SK-N-SH (cell line): ENCODE results near the gene C17orf113. TPM values are rescaled to one million over a fixed set of nuclear protein-coding genes. Genes with fewer than 3 reads are reported as not detected.

Experiments used
- CTCF ChIA-PET: fragments of 300-600, 350-600 bp; formaldehyde crosslinking; extraction: SDS; loops from one replicate; lab custom pipeline; 2021; lab: Yijun Ruan, JAX
- POLR2A ChIA-PET: fragments of 350-600 bp; sonication (Branson Sonifier 250); formaldehyde crosslinking; extraction: SDS; loops from one replicate; lab custom pipeline; 2020; ENCODE audit warnings: antibody characterized with exemption, inconsistent platforms; lab: Yijun Ruan, JAX
- DNase-seq: peaks from one replicate; pipeline ENCODE4 v3.0.0; 2012
- H2AFZ ChIP-seq: fragments of 200-600 bp; sonication (generic); 2 replicates; pipeline ENCODE4 v1.8.1; 2016; ENCODE audit warnings: antibody characterized with exemption, mild to moderate bottlenecking, low read depth
- H3F3A ChIP-seq: fragments of 200-600 bp; sonication (generic); replicated peaks from 2 replicates; pipeline ENCODE3; 2016; ENCODE audit warnings: antibody characterized with exemption, mild to moderate bottlenecking; ENCODE audit not compliant: insufficient read depth
- H3K27ac ChIP-seq, 2 experiments: fragments of 200-500 bp in 1 of 2; fragments of 200-600 bp in 1 of 2; sonication (Bioruptor generic) in 1 of 2; sonication (generic), shearing (Covaris generic) in 1 of 2; 2 replicates each; pipeline versions ENCODE4 v1.5.1 to v1.6.1; 2014 to 2016; ENCODE audit warnings: low read depth in 2 of 2, inconsistent platforms in 1 of 2, low read length in 1 of 2, mild to moderate bottlenecking in 1 of 2, mixed read lengths in 1 of 2
- H3K27me3 ChIP-seq: fragments of 200-600 bp; sonication (generic), shearing (Covaris generic); 2 replicates; pipeline ENCODE4 v1.6.1; 2016; ENCODE audit warnings: mixed run types; ENCODE audit not compliant: insufficient read depth
- H3K36me3 ChIP-seq, 2 experiments: fragments of 200-500 bp in 1 of 2; fragments of 200-600 bp in 1 of 2; sonication (Bioruptor generic) in 1 of 2; sonication (generic) in 1 of 2; replicated peaks in 1 of 2; 2 replicates each; pipeline versions ENCODE3 to v1.5.1; 2014 to 2016; ENCODE audit warnings: low read length in 1 of 2, mild to moderate bottlenecking in 1 of 2; ENCODE audit not compliant: insufficient read depth in 2 of 2, control insufficient read depth in 1 of 2
- H3K4me1 ChIP-seq, 2 experiments: fragments of 200-500 bp in 1 of 2; fragments of 200-600 bp in 1 of 2; sonication (Bioruptor generic) in 1 of 2; sonication (generic), shearing (Covaris generic) in 1 of 2; 2 replicates each; pipeline versions ENCODE4 v1.5.1 to v1.6.1; 2014 to 2016; ENCODE audit warnings: low read depth in 1 of 2, low read length in 1 of 2, mixed run types in 1 of 2; ENCODE audit not compliant: insufficient read depth in 2 of 2, control insufficient read depth in 1 of 2
- H3K4me2 ChIP-seq: fragments of 200-600 bp; sonication (generic), shearing (Covaris generic); 2 replicates; pipeline ENCODE4 v1.6.1; 2017; ENCODE audit warnings: mixed run types
- H3K4me3 ChIP-seq, 2 experiments: fragments of 200-500 bp in 1 of 2; fragments of 200-600 bp in 1 of 2; sonication (Bioruptor generic) in 1 of 2; sonication (generic), shearing (Covaris generic) in 1 of 2; 2 replicates each; pipeline versions ENCODE4 v1.5.1 to v1.8.1; 2014 to 2016; ENCODE audit warnings: low read depth in 2 of 2, inconsistent platforms in 1 of 2, low read length in 1 of 2, mild to moderate bottlenecking in 1 of 2, mixed read lengths in 1 of 2, moderate library complexity in 1 of 2
- H3K79me2 ChIP-seq: fragments of 200-600 bp; sonication (generic); 2 replicates; pipeline ENCODE4 v1.8.1; 2017; ENCODE audit warnings: mild to moderate bottlenecking; ENCODE audit not compliant: insufficient read depth
- H3K9ac ChIP-seq: fragments of 200-600 bp; sonication (generic); 2 replicates; pipeline ENCODE4 v1.6.1; 2017; ENCODE audit warnings: mixed run types
- H3K9me2 ChIP-seq: fragments of 200-600 bp; sonication (generic); 2 replicates; pipeline ENCODE4 v1.6.1; 2017; ENCODE audit warnings: mixed run types
- H3K9me3 ChIP-seq: fragments of 200-600 bp; sonication (generic); 2 replicates; pipeline ENCODE4 v1.6.1; 2017; ENCODE audit warnings: mixed run types, mild to moderate bottlenecking, moderate library complexity
- H4K20me1 ChIP-seq: fragments of 200-600 bp; sonication (generic); 2 replicates; pipeline ENCODE4 v1.6.1; 2017; ENCODE audit warnings: mild to moderate bottlenecking, mixed run types; ENCODE audit not compliant: insufficient read depth
- CTCF ChIP-seq: fragments of 200-600 bp; sonication (generic); IDR thresholded peaks from 2 replicates; pipeline ENCODE4 v1.6.1; 2017; ENCODE audit warnings: antibody characterized with exemption, mild to moderate bottlenecking, moderate library complexity
- FOSL2 ChIP-seq: IDR thresholded peaks from 2 replicates; pipeline ENCODE4 v1.4.0; 2012; ENCODE audit warnings: low read depth, mild to moderate bottlenecking, moderate library complexity, borderline replicate concordance
- FOXM1 ChIP-seq: IDR thresholded peaks from 2 replicates; pipeline ENCODE4 v1.4.0; 2012; ENCODE audit warnings: low read depth, mild to moderate bottlenecking
- GABPA ChIP-seq: IDR thresholded peaks from 2 replicates; pipeline ENCODE4 v1.4.0; 2012; ENCODE audit warnings: low read depth, mild to moderate bottlenecking
- JUND ChIP-seq: IDR thresholded peaks from 2 replicates; pipeline ENCODE4 v1.4.0; 2012
- MEF2A ChIP-seq: IDR thresholded peaks from 2 replicates; pipeline ENCODE4 v1.4.0; 2012; ENCODE audit warnings: low read depth, borderline replicate concordance
- MXI1 ChIP-seq: IDR thresholded peaks from 2 replicates; pipeline ENCODE4 v1.6.1; 2012; ENCODE audit warnings: mild to moderate bottlenecking, low read depth, low read length, improper control_type of control experiment
- NFIC ChIP-seq: IDR thresholded peaks from 2 replicates; pipeline ENCODE4 v1.4.0; 2012; ENCODE audit warnings: borderline replicate concordance
- PBX3 ChIP-seq: IDR thresholded peaks from 2 replicates; pipeline ENCODE4; 2012
- RCOR1 ChIP-seq: fragments of 150-350 bp; IDR thresholded peaks from 2 replicates; pipeline ENCODE4 v1.6.1; 2017; ENCODE audit warnings: antibody characterized with exemption, low read length
- REST ChIP-seq: IDR thresholded peaks from 2 replicates; pipeline ENCODE4 v1.6.1; 2012; ENCODE audit warnings: mild to moderate bottlenecking, low read depth, low read length, moderate library complexity
- RFX5 ChIP-seq: IDR thresholded peaks from 2 replicates; pipeline ENCODE4 v1.6.1; 2012; ENCODE audit warnings: mild to moderate bottlenecking, improper control_type of control experiment, low read length
- RXRA ChIP-seq: IDR thresholded peaks from 2 replicates; pipeline ENCODE4 v1.4.0; 2012; ENCODE audit warnings: low read depth, mild to moderate bottlenecking, borderline replicate concordance
- SIN3A ChIP-seq: IDR thresholded peaks from 2 replicates; pipeline ENCODE4 v1.6.1; 2012; ENCODE audit warnings: low read depth, mild to moderate bottlenecking, low read length, moderate library complexity, borderline replicate concordance
- TEAD4 ChIP-seq: IDR thresholded peaks from 2 replicates; pipeline ENCODE4 v1.4.0; 2012; ENCODE audit warnings: mild to moderate bottlenecking, borderline replicate concordance; ENCODE audit not compliant: insufficient read depth
- YY1 ChIP-seq: IDR thresholded peaks from 2 replicates; pipeline ENCODE4 v1.4.0; 2012; ENCODE audit warnings: low read depth, mild to moderate bottlenecking
- WGBS: methylation state at CpG from one replicate; pipeline ENCODE4 v1.1.6; 2017; ENCODE audit warnings: low lambda C conversion rate; 5-methylcytosine and 5-hydroxymethylcytosine counted together
- polyA plus RNA-seq, 3 experiments: library from polyadenylated mRNA; depleted of rRNA; stranded (reverse); fragments of >200 nt; gene quantifications; 2 replicates each; pipeline ENCODE4 v1.2.3, GENCODE V29; 2012
- TF ChIP-seq, protein P1 (sequence below): fragments of 150-350 bp; IDR thresholded peaks from 2 replicates; pipeline ENCODE4 v1.6.1; 2017; ENCODE audit warnings: antibody characterized with exemption, low read length, low read depth, borderline replicate concordance

Gene C17orf113
- polyA plus RNA-seq, 1 of the 3 experiments (the other 2 are of a cell fraction) = 0.44 TPM

DNA sequence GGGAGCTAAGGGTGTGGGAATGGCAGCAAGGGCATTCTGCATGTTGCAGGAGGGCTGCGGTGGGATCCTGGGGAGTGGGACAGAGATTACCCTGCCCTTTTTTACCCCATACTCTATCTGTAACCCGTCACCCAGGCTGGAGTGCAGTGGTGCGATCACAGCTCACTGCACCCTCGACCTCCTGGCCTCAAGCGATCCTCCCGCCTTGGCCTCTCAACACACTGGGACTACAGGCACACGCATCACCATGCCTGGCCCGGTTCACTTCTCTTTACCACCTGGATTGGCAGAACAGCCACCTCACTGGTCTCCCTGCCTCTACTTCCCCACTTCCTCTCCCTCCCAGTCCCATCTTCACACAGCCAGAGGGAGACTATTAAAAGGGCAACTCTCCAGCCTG, 38.3 kb upstream of the C17orf113 start:
- CTCF ChIA-PET = interaction anchor here (0.7 to 5.7 kb wide), 5 partner anchors 10 to 76 kb away, joined by 3 to 46 read pairs (median 3); no protein-coding TSS in a partner anchor
- H3K4me3 ChIP-seq = no peak overlapping the region
- no peaks in the 10 kb centered on the region for H3K36me3 ChIP-seq
- no peaks in the 10 kb centered on the region for H3K4me1 ChIP-seq
- TF ChIP-seq YY1 (no peak), MXI1 (no peak), REST (no peak), RCOR1 (no peak), TEAD4 (no peak), CTCF (no peak), MEF2A (no peak), FOXM1 (no peak), PBX3 (no peak), NFIC (no peak), RXRA (no peak), SIN3A (no peak), JUND (no peak), RFX5 (no peak), FOSL2 (no peak), GABPA (no peak)
- TF ChIP-seq, protein P1, sequence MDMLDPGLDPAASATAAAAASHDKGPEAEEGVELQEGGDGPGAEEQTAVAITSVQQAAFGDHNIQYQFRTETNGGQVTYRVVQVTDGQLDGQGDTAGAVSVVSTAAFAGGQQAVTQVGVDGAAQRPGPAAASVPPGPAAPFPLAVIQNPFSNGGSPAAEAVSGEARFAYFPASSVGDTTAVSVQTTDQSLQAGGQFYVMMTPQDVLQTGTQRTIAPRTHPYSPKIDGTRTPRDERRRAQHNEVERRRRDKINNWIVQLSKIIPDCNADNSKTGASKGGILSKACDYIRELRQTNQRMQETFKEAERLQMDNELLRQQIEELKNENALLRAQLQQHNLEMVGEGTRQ = no peak
- TF ChIP-seq, all 33 proteins: peak for 0
- Histone ChIP-seq H4K20me1 (no peaks in the 10 kb centered on the region), H3K4me2 (no peak overlapping the region), H3K79me2 (no peaks in the 10 kb centered on the region), H3K27me3 (peaks cover 7% of the 10 kb centered on the region; the same call in 1 of the 2 replicates), H3K9me3 (no peaks in the 10 kb centered on the region), H2AFZ (no peak overlapping the region), H3K27ac (no peak overlapping the region), H3K9ac (no peak overlapping the region), H3K9me2 (no peaks in the 10 kb centered on the region), H3F3A (no peaks in the 10 kb centered on the region)
- no peak for DNase-seq
- WGBS = 88% methylated on average over 8 of the region's 8 CpGs
- POLR2A ChIA-PET = no interaction called here
